ENCODE measurements around the gene S100A13. TPM values are rescaled to one million over a fixed set of nuclear protein-coding genes. Genes with fewer than 3 reads are reported as not detected.

The S100A13 gene
- total and polyA plus RNA-seq, 10 of the 15 experiments (the other 5 are each of a cell fraction or from before 2014, with no cell fraction given) = 5.7 to 30.9 (median 9.1) TPM

DNA sequence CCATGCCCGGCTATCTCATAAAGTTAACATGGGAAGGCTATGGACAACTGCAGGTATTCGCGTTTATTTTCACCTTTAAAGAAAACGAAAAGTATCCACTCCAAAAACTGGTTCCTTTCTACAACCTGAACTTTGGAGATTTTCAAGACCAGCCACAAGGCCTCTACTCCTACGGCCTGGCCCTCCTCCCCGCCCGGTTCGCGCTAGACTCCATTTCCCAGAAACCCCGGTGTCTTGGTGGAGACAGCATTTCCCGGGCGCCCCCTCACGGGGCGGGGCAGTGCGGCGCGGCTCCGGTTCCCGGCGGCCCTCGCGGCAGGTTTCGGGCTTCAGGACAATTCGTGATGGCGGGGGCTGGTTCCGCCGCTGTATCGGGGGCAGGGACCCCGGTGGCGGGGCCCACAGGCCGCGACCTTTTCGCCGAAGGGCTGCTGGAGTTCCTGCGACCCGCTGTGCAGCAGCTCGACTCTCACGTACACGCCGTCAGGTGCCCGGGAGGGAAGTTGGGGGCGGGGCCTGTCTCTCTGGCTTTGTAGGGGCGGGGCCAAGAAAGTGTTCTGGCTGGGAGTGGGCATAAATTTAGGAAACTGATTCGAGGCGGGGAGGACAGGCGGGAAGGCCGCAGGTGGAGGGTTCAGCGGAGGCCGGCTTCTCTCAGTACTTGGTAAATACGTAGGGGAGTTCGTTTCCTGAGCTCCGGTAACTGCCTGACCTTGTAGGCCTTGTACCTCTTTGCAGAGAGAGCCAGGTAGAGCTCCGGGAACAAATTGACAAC, 31.3 kb upstream of the S100A13 start, which contains the start of gene SNAPIN (continued):
- TF ChIP-seq CHD2 (IDR thresholded peaks at IDR 0.05; ENCODE audit: borderline replicate concordance, low read depth, low read length) (peak; percentile 61; the same call in 1 of the 2 replicates), ZNF384 (IDR thresholded peaks at IDR 0.05; ENCODE audit: borderline replicate concordance, low read depth, low read length) (0 out of 2 replicates have a peak, but pooled peaks have one; percentile 3), PKNOX1 (IDR thresholded peaks at IDR 0.05) (no peak), FOS (IDR thresholded peaks at IDR 0.05; ENCODE audit: borderline replicate concordance, extremely low read depth, insufficient read length) (no peak), BACH1 (IDR thresholded peaks at IDR 0.05; ENCODE audit: borderline replicate concordance) (0 out of 2 replicates have a peak, but pooled peaks have one; percentile 53), NR2C1 (IDR thresholded peaks at IDR 0.05) (peak; percentile 77), SIN3A (IDR thresholded peaks at IDR 0.05; ENCODE audit: low read depth, low read length) (peak; percentile 43; the same call in 1 of the 2 replicates), ZNF687 (IDR thresholded peaks at IDR 0.05) (peak; percentile 61; the same call in 1 of the 2 replicates), NR2F1 (conservative IDR thresholded peaks at IDR 0.05) (0 out of 2 replicates have a peak, but pooled peaks have one; percentile 31), EGR1 (IDR thresholded peaks at IDR 0.05; ENCODE audit: borderline replicate concordance in 1 of 2, low read depth in 2 of 2, low read length in 2 of 2) (peak in 1 of 2 experiments; percentile 93; a peak in 2 of 3 replicates), KLF5 (IDR thresholded peaks at IDR 0.05; ENCODE audit: partially characterized antibody) (peak; percentile 27), CREM (IDR thresholded peaks at IDR 0.05; ENCODE audit: low read depth) (peak; percentile 68), GABPA (IDR thresholded peaks at IDR 0.05; ENCODE audit: low read depth) (peak; percentile 78)
- TF ChIP-seq, protein P1, sequence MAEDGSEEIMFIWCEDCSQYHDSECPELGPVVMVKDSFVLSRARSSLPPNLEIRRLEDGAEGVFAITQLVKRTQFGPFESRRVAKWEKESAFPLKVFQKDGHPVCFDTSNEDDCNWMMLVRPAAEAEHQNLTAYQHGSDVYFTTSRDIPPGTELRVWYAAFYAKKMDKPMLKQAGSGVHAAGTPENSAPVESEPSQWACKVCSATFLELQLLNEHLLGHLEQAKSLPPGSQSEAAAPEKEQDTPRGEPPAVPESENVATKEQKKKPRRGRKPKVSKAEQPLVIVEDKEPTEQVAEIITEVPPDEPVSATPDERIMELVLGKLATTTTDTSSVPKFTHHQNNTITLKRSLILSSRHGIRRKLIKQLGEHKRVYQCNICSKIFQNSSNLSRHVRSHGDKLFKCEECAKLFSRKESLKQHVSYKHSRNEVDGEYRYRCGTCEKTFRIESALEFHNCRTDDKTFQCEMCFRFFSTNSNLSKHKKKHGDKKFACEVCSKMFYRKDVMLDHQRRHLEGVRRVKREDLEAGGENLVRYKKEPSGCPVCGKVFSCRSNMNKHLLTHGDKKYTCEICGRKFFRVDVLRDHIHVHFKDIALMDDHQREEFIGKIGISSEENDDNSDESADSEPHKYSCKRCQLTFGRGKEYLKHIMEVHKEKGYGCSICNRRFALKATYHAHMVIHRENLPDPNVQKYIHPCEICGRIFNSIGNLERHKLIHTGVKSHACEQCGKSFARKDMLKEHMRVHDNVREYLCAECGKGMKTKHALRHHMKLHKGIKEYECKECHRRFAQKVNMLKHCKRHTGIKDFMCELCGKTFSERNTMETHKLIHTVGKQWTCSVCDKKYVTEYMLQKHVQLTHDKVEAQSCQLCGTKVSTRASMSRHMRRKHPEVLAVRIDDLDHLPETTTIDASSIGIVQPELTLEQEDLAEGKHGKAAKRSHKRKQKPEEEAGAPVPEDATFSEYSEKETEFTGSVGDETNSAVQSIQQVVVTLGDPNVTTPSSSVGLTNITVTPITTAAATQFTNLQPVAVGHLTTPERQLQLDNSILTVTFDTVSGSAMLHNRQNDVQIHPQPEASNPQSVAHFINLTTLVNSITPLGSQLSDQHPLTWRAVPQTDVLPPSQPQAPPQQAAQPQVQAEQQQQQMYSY (CRISPR knock-in tag; IDR thresholded peaks at IDR 0.05) = no peak
- TF ChIP-seq, protein P2, sequence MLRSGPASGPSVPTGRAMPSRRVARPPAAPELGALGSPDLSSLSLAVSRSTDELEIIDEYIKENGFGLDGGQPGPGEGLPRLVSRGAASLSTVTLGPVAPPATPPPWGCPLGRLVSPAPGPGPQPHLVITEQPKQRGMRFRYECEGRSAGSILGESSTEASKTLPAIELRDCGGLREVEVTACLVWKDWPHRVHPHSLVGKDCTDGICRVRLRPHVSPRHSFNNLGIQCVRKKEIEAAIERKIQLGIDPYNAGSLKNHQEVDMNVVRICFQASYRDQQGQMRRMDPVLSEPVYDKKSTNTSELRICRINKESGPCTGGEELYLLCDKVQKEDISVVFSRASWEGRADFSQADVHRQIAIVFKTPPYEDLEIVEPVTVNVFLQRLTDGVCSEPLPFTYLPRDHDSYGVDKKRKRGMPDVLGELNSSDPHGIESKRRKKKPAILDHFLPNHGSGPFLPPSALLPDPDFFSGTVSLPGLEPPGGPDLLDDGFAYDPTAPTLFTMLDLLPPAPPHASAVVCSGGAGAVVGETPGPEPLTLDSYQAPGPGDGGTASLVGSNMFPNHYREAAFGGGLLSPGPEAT (IDR thresholded peaks at IDR 0.05; ENCODE audit: low read depth) = 0 out of 2 replicates have a peak, but pooled peaks have one; percentile 32
- TF ChIP-seq, protein P3, sequence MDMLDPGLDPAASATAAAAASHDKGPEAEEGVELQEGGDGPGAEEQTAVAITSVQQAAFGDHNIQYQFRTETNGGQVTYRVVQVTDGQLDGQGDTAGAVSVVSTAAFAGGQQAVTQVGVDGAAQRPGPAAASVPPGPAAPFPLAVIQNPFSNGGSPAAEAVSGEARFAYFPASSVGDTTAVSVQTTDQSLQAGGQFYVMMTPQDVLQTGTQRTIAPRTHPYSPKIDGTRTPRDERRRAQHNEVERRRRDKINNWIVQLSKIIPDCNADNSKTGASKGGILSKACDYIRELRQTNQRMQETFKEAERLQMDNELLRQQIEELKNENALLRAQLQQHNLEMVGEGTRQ (IDR thresholded peaks at IDR 0.05; ENCODE audit: borderline replicate concordance, low read depth, low read length) = no peak
